ENCODE measurements around the gene WWC2.

Gene WWC2

GRCh38 chr4:183264614-183265013 is 165.6 kb downstream of the WWC2 start:
- H3K4me2 ChIP-seq = no peak overlapping the region
- H3K27me3 ChIP-seq (ENCODE audit: insufficient read depth, low read depth) = no peaks in the 10 kb centered on the region
- no peak overlapping the region for H2AFZ ChIP-seq (ENCODE audit: low read depth)
- H3K9ac ChIP-seq = no peak overlapping the region
- no peak overlapping the region for H3K27ac ChIP-seq
- H3K36me3 ChIP-seq (ENCODE audit: insufficient read depth) = no peaks in the 10 kb centered on the region
- peaks cover 10% of the 10 kb centered on the region for H3K4me1 ChIP-seq (ENCODE audit: low read depth, poor library complexity, severe bottlenecking)
- H3K4me3 ChIP-seq (IDR thresholded peaks at IDR 0.05; ENCODE audit: insufficient read depth, low read depth, low read length) = no peak overlapping the region
- TF ChIP-seq CTCF (conservative IDR thresholded peaks at IDR 0.05; ENCODE audit: low read depth, low read length) = no peak
- H3K79me2 ChIP-seq (ENCODE audit: insufficient read depth, low read depth) = no peaks in the 10 kb centered on the region
- H4K20me1 ChIP-seq (ENCODE audit: insufficient read depth) = no peaks in the 10 kb centered on the region

- Histone ChIP-seq H3K4me3 (IDR thresholded peaks at IDR 0.05; ENCODE audit: insufficient read depth, low read depth, low read length) (no peak overlapping the region), H3K27me3 (ENCODE audit: insufficient read depth, low read depth) (no peaks in the 10 kb centered on the region), H2AFZ (ENCODE audit: low read depth) (no peak overlapping the region), H3K36me3 (ENCODE audit: insufficient read depth) (no peaks in the 10 kb centered on the region), H3K4me1 (ENCODE audit: low read depth, poor library complexity, severe bottlenecking) (peaks cover 10% of the 10 kb centered on the region), H4K20me1 (ENCODE audit: insufficient read depth) (no peaks in the 10 kb centered on the region), H3K79me2 (ENCODE audit: insufficient read depth, low read depth) (no peaks in the 10 kb centered on the region), H3K9ac (no peak overlapping the region), H3K27ac (no peak overlapping the region), H3K4me2 (no peak overlapping the region)
- no peak for TF ChIP-seq CTCF (conservative IDR thresholded peaks at IDR 0.05; ENCODE audit: low read depth, low read length)
Measured at GRCh38 chr4:183266371-183266770, 167.3 kb downstream of the WWC2 start.

- Histone ChIP-seq H3K9ac (no peak overlapping the region), H3K27ac (no peak overlapping the region), H2AFZ (ENCODE audit: low read depth) (no peak overlapping the region), H3K4me1 (ENCODE audit: low read depth, poor library complexity, severe bottlenecking) (no peaks in the 10 kb centered on the region), H3K79me2 (ENCODE audit: insufficient read depth, low read depth) (no peaks in the 10 kb centered on the region), H3K4me2 (no peak overlapping the region), H3K36me3 (ENCODE audit: insufficient read depth) (no peaks in the 10 kb centered on the region), H3K4me3 (IDR thresholded peaks at IDR 0.05; ENCODE audit: insufficient read depth, low read depth, low read length) (no peak overlapping the region), H3K27me3 (ENCODE audit: insufficient read depth, low read depth) (no peaks in the 10 kb centered on the region), H4K20me1 (ENCODE audit: insufficient read depth) (no peaks in the 10 kb centered on the region)
- TF ChIP-seq CTCF (conservative IDR thresholded peaks at IDR 0.05; ENCODE audit: low read depth, low read length) = no peak
Measured at GRCh38 chr4:183268556-183268955, 169.5 kb downstream of the WWC2 start.

- Histone ChIP-seq H3K9ac (no peak overlapping the region), H3K4me2 (no peak overlapping the region), H4K20me1 (ENCODE audit: insufficient read depth) (no peaks in the 10 kb centered on the region), H3K36me3 (ENCODE audit: insufficient read depth) (no peaks in the 10 kb centered on the region), H3K4me1 (ENCODE audit: low read depth, poor library complexity, severe bottlenecking) (no peaks in the 10 kb centered on the region), H2AFZ (ENCODE audit: low read depth) (no peak overlapping the region), H3K4me3 (IDR thresholded peaks at IDR 0.05; ENCODE audit: insufficient read depth, low read depth, low read length) (no peak overlapping the region), H3K79me2 (ENCODE audit: insufficient read depth, low read depth) (no peaks in the 10 kb centered on the region), H3K27me3 (ENCODE audit: insufficient read depth, low read depth) (no peaks in the 10 kb centered on the region), H3K27ac (no peak overlapping the region)
- TF ChIP-seq CTCF (conservative IDR thresholded peaks at IDR 0.05; ENCODE audit: low read depth, low read length) = no peak
Measured at GRCh38 chr4:183272384-183272783, 173.3 kb downstream of the WWC2 start.
